ENCODE data around the gene RAB10. TPM values are rescaled to one million over a fixed set of nuclear protein-coding genes. Genes with fewer than 3 reads are reported as not detected.

RAB10 gene
- total and polyA plus RNA-seq, 2 of the 13 experiments (the other 11 are each of a cell fraction or from before 2014, with no cell fraction given): 48.2 to 120 TPM

- TF ChIP-seq, protein P1, sequence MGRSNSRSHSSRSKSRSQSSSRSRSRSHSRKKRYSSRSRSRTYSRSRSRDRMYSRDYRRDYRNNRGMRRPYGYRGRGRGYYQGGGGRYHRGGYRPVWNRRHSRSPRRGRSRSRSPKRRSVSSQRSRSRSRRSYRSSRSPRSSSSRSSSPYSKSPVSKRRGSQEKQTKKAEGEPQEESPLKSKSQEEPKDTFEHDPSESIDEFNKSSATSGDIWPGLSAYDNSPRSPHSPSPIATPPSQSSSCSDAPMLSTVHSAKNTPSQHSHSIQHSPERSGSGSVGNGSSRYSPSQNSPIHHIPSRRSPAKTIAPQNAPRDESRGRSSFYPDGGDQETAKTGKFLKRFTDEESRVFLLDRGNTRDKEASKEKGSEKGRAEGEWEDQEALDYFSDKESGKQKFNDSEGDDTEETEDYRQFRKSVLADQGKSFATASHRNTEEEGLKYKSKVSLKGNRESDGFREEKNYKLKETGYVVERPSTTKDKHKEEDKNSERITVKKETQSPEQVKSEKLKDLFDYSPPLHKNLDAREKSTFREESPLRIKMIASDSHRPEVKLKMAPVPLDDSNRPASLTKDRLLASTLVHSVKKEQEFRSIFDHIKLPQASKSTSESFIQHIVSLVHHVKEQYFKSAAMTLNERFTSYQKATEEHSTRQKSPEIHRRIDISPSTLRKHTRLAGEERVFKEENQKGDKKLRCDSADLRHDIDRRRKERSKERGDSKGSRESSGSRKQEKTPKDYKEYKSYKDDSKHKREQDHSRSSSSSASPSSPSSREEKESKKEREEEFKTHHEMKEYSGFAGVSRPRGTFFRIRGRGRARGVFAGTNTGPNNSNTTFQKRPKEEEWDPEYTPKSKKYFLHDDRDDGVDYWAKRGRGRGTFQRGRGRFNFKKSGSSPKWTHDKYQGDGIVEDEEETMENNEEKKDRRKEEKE (IDR thresholded peaks at IDR 0.05): no peak
- TF ChIP-seq RXRB (CRISPR knock-in tag; IDR thresholded peaks at IDR 0.05; ENCODE audit: borderline replicate concordance) (peak; percentile 87), POLR2AphosphoS5 (IDR thresholded peaks at IDR 0.05; ENCODE audit: low read depth, low read length) (no peak), HDAC6 (IDR thresholded peaks at IDR 0.05; ENCODE audit: low read depth, low read length) (no peak), TOE1 (CRISPR knock-in tag; IDR thresholded peaks at IDR 0.05) (no peak), HNF4A (CRISPR knock-in tag; IDR thresholded peaks at IDR 0.05) (peak; percentile 88), MLX (CRISPR knock-in tag; IDR thresholded peaks at IDR 0.05) (peak; percentile 48; the same call in 1 of the 2 replicates), AHDC1 (CRISPR knock-in tag; IDR thresholded peaks at IDR 0.05; ENCODE audit: borderline replicate concordance) (peak; percentile 80; the same call in 1 of the 2 replicates), ELF3 (CRISPR knock-in tag; IDR thresholded peaks at IDR 0.05) (0 out of 2 replicates have a peak, but pooled peaks have one; percentile 42), TBP (CRISPR knock-in tag; IDR thresholded peaks at IDR 0.05) (no peak), IKZF5 (CRISPR knock-in tag; IDR thresholded peaks at IDR 0.05) (peak; percentile 77), TRIM24 (CRISPR knock-in tag; IDR thresholded peaks at IDR 0.05) (peak; percentile 88), ZNF430 (CRISPR knock-in tag; IDR thresholded peaks at IDR 0.05) (0 out of 2 replicates have a peak, but pooled peaks have one; percentile 32), CHD4 (IDR thresholded peaks at IDR 0.05; ENCODE audit: borderline replicate concordance, low read length) (no peak), ARID3A (IDR thresholded peaks at IDR 0.05; ENCODE audit: low read depth, low read length) (peak; percentile 97), IRX3 (CRISPR knock-in tag; IDR thresholded peaks at IDR 0.05; ENCODE audit: borderline replicate concordance, low read depth) (no peak), SMYD3 (CRISPR knock-in tag; IDR thresholded peaks at IDR 0.05) (0 out of 2 replicates have a peak, but pooled peaks have one; percentile 40), SMARCC2 (IDR thresholded peaks at IDR 0.05) (0 out of 2 replicates have a peak, but pooled peaks have one; percentile 71)
Observed at GRCh38 chr2:26080356-26080755, 46.5 kb downstream of the RAB10 start (continued).

Measured in HepG2 (cell line).